ENCODE measurements around the gene LRCH4. TPM values are rescaled to one million over a fixed set of nuclear protein-coding genes. Genes with fewer than 3 reads are reported as not detected.
A peak's percentile ranks its signal among the peaks of the same experiment; 100 is the strongest.

Gene LRCH4
- total RNA-seq, 2 experiments from 2014 or later, result 39.2 to 72.0 TPM

DNA sequence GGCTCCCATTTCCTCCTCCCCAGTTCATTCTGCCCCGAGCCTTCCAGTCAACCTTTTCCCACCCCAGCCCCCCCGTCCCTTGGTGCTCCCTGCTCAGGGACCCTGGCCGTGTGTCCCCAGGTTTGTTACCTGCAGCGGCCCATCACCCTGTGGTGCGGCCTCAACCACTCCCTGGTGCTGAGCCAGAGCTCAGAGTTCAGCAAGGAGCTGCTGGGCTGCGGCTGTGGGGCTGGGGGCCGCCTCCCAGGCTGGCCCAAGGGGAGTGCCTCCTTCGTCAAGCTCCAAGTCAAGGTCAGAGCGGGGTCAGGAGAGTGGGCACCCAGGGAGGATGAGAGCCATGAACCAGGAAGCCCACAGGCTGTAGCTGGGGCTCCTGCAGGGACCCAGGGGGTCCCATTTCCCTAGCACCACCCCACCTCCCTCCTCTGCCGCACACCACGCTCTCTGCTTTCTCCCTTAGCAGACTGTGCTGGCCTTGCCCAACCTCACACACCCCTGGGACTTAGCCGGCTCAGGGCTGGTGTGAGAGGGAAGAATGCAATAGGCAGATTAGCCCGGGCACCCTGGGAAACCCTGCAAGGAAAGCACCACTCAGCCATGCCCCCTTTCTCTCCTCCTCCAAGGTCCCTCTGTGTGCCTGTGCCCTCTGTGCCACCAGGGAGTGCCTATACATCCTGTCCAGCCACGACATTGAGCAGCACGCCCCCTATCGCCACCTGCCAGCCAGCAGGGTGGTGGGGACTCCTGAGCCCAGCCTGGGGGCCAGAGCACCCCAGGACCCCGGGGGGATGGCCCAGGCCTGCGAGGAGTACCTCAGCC, 14.2 kb upstream of the LRCH4 start:
- Histone ChIP-seq H4K20me1 (ENCODE audit: insufficient read depth, low read length) (no peaks in the 10 kb centered on the region), H3K36me3 (ENCODE audit: insufficient read depth, low read length) (no peaks in the 10 kb centered on the region), H3K9me2 (ENCODE audit: insufficient read depth, low read length) (no peaks in the 10 kb centered on the region), H3K4me1 (ENCODE audit: insufficient read depth, low read length, poor library complexity, severe bottlenecking) (peaks cover 10% of the 10 kb centered on the region), H3K4me3 (ENCODE audit: low read depth, low read length, poor library complexity, severe bottlenecking) (no peak overlapping the region), H3K79me2 (ENCODE audit: insufficient read depth, low read depth, low read length) (no peaks in the 10 kb centered on the region), H3K9me3 (ENCODE audit: low read length) (no peaks in the 10 kb centered on the region), H3K4me2 (ENCODE audit: low read length) (no peak overlapping the region), H2AFZ (ENCODE audit: low read length) (no peak overlapping the region), H3K27ac (ENCODE audit: low read depth, low read length, poor library complexity, severe bottlenecking) (no peak overlapping the region)
- peak; percentile 74 for TF ChIP-seq CTCF (conservative IDR thresholded peaks at IDR 0.05; ENCODE audit: low read length)
- no peak for TF ChIP-seq EZH2phosphoT487 (IDR thresholded peaks at IDR 0.05; ENCODE audit: borderline replicate concordance, low read depth, low read length)
- intact Hi-C loops (cut with micrococcal nuclease; ENCODE audit: unreplicated experiment), result no loop called here
- ChIA-PET CTCF (ENCODE audit: unreplicated experiment) (no interaction called here), POLR2A (interaction anchor here (0.7 kb wide), 1 partner anchor 1953 kb away, joined by 9 read pairs; no protein-coding TSS in a partner anchor)
- no TSS peak for BruUV-seq (replicated peaks)
- peak; percentile 48 for DNase-seq (ENCODE audit: low spot score)

DNA sequence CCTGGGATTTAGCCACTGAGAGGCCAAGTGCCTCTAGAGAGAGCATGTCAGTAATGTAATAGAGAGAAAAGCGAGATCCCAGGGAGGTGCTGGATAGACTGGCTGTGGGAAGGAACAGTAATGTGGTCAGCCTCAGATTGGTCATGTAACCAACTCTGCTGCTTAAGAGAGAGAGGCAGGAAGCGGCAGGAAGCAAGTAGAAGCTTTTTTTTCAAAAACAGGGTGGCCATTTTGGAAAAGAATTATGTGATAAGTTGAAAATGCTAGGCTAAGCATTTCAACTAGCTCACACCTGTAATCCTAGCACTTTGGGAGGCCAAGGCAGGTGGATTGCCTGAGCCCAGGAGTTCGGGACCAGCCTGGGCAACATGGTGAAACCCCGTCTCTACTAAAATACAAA, 12.5 kb upstream of the LRCH4 start:
- no peak overlapping the region for H3K27ac ChIP-seq (ENCODE audit: low read depth, low read length, poor library complexity, severe bottlenecking)
- no peaks in the 10 kb centered on the region for H3K79me2 ChIP-seq (ENCODE audit: insufficient read depth, low read depth, low read length)
- no peak overlapping the region for H2AFZ ChIP-seq (ENCODE audit: low read length)
- intact Hi-C loops (cut with micrococcal nuclease; ENCODE audit: unreplicated experiment), result no loop called here
- BruUV-seq (replicated peaks), result no TSS peak
- ChIA-PET CTCF (ENCODE audit: unreplicated experiment) (no interaction called here), POLR2A (interaction anchor here (0.6 to 1.2 kb wide), 2 partner anchors 10 to 252 kb away, joined by 4 read pairs; no protein-coding TSS in a partner anchor)
- H4K20me1 ChIP-seq (ENCODE audit: insufficient read depth, low read length), result no peaks in the 10 kb centered on the region
- TF ChIP-seq EZH2phosphoT487 (IDR thresholded peaks at IDR 0.05; ENCODE audit: borderline replicate concordance, low read depth, low read length) (no peak), CTCF (conservative IDR thresholded peaks at IDR 0.05; ENCODE audit: low read length) (no peak)
- no peaks in the 10 kb centered on the region for H3K36me3 ChIP-seq (ENCODE audit: insufficient read depth, low read length)
- H3K9me3 ChIP-seq (ENCODE audit: low read length), result no peaks in the 10 kb centered on the region
- H3K4me2 ChIP-seq (ENCODE audit: low read length), result no peak overlapping the region
- DNase-seq (ENCODE audit: low spot score), result no peak
- no peak overlapping the region for H3K4me3 ChIP-seq (ENCODE audit: low read depth, low read length, poor library complexity, severe bottlenecking)
- no peaks in the 10 kb centered on the region for H3K9me2 ChIP-seq (ENCODE audit: insufficient read depth, low read length)
- peaks cover 1% of the 10 kb centered on the region for H3K4me1 ChIP-seq (ENCODE audit: insufficient read depth, low read length, poor library complexity, severe bottlenecking)

DNA sequence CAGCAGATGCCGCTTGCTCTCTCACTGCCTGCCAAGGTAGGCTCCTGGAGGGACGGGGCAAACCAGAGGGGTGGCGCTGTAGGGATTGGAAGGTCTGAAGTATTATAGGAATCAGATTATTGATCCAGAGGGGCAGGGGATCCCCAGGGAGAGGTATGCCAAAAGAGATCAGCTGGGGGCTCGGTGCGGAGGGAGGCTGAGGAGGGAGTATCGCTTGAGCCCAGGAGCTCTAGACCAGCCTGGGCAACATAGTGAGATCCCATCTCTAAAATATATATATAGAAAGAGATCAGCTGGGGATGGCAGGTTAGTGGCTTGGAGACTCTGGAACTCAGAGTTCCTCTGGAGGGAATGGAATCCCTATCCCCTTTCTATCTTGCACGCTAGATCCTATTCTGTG, 9.3 kb upstream of the LRCH4 start:
- no peaks in the 10 kb centered on the region for H3K9me2 ChIP-seq (ENCODE audit: insufficient read depth, low read length)
- H3K27ac ChIP-seq (ENCODE audit: low read depth, low read length, poor library complexity, severe bottlenecking), result no peak overlapping the region
- no peak overlapping the region for H2AFZ ChIP-seq (ENCODE audit: low read length)
- no peaks in the 10 kb centered on the region for H3K9me3 ChIP-seq (ENCODE audit: low read length)
- no peak overlapping the region for H3K4me3 ChIP-seq (ENCODE audit: low read depth, low read length, poor library complexity, severe bottlenecking)
- H3K79me2 ChIP-seq (ENCODE audit: insufficient read depth, low read depth, low read length), result no peaks in the 10 kb centered on the region
- no peak overlapping the region for H3K4me2 ChIP-seq (ENCODE audit: low read length)
- no peak for DNase-seq (ENCODE audit: low spot score)
- no peaks in the 10 kb centered on the region for H4K20me1 ChIP-seq (ENCODE audit: insufficient read depth, low read length)
- CTCF ChIA-PET (ENCODE audit: unreplicated experiment), result no interaction called here
- intact Hi-C loops (cut with micrococcal nuclease; ENCODE audit: unreplicated experiment), result no loop called here
- no peaks in the 10 kb centered on the region for H3K36me3 ChIP-seq (ENCODE audit: insufficient read depth, low read length)
- TF ChIP-seq EZH2phosphoT487 (IDR thresholded peaks at IDR 0.05; ENCODE audit: borderline replicate concordance, low read depth, low read length) (no peak), CTCF (conservative IDR thresholded peaks at IDR 0.05; ENCODE audit: low read length) (no peak)
- no TSS peak for BruUV-seq (replicated peaks)
- no peaks in the 10 kb centered on the region for H3K4me1 ChIP-seq (ENCODE audit: insufficient read depth, low read length, poor library complexity, severe bottlenecking)
- POLR2A ChIA-PET, result interaction anchor here (0.6 to 2.2 kb wide), 2 partner anchors 10 to 13 kb away, joined by 3 to 12 read pairs; partner anchors contain the start of genes FBXO24 and LRCH4
